Vagina (tissue), 2 donors: ENCODE data around the gene CAPN2. TPM values are rescaled to one million over a fixed set of nuclear protein-coding genes. Genes with fewer than 3 reads are reported as not detected.
"Not testable (repeated sequence)": the region's sequence is repeated elsewhere in the genome, so short reads cannot be mapped to it uniquely, and the experiment has no call there.

Source experiments
- DNase-seq, 2 donors: peaks; one replicate each; pipeline ENCODE4 v3.0.0-alpha.2; 2017; ENCODE audit errors: extremely low spot score in 2 of 2
- H3K27ac ChIP-seq: fragments of 200-600 bp; sonication (generic); one replicate; pipeline ENCODE4 v1.5.1; 2019
- H3K27me3 ChIP-seq: fragments of 200-600 bp; sonication (generic); one replicate; pipeline ENCODE4 v1.5.1; 2019
- H3K36me3 ChIP-seq, 2 donors: fragments of 200-600 bp; sonication (generic); one replicate each; pipeline ENCODE4 v1.5.1; 2017 to 2019
- H3K4me1 ChIP-seq: fragments of 200-600 bp; sonication (generic); one replicate; pipeline ENCODE4 v1.5.1; 2019
- H3K4me3 ChIP-seq, 2 donors: fragments of 200-600 bp; sonication (generic); 1 replicate in 1 of 2; 2 replicates in 1 of 2; pipeline ENCODE4 v1.5.1; 2016 to 2019
- H3K9me3 ChIP-seq: fragments of 200-600 bp; sonication (generic); one replicate; pipeline ENCODE4 v1.5.1; 2019
- POLR2A ChIP-seq, 2 donors: fragments of 450-650 bp; IDR thresholded peaks; one replicate each; pipeline ENCODE4 v1.6.1; 2017; ENCODE audit warnings: antibody characterized with exemption in 2 of 2, mild to moderate bottlenecking in 2 of 2, moderate library complexity in 2 of 2
- POLR2AphosphoS5 ChIP-seq, 2 donors: sonication (generic); formaldehyde crosslinking; IDR thresholded peaks; one replicate each; pipeline ENCODE4 v1.9.0; 2017; ENCODE audit warnings: antibody characterized with exemption in 2 of 2, mild to moderate bottlenecking in 2 of 2, low read depth in 1 of 2; ENCODE audit not compliant: insufficient read depth in 1 of 2
- intact Hi-C: fragments of 100-400 bp; cut with DNase I; formaldehyde crosslinking; loops from one replicate; pipeline ENCODE4 v1.15.1; 2023
- total RNA-seq: library from RNA; depleted of rRNA; stranded (reverse); fragments of >200 nt; gene quantifications from one replicate; pipeline ENCODE4 v1.2.3, GENCODE V29; 2016
- TF ChIP-seq, protein P1 (sequence below), 3 experiments: fragments of 450-650 bp in 2 of 3; fragments of 200-600 bp in 1 of 3; sonication (generic) in 1 of 3; IDR thresholded peaks; one replicate each; pipeline ENCODE4 v1.5.1; 2017 to 2019; ENCODE audit warnings: antibody characterized with exemption in 3 of 3, mild to moderate bottlenecking in 2 of 3, moderate library complexity in 2 of 3

CAPN2 gene
- total RNA-seq, 1 donor from 2014 or later = 208 TPM

DNA sequence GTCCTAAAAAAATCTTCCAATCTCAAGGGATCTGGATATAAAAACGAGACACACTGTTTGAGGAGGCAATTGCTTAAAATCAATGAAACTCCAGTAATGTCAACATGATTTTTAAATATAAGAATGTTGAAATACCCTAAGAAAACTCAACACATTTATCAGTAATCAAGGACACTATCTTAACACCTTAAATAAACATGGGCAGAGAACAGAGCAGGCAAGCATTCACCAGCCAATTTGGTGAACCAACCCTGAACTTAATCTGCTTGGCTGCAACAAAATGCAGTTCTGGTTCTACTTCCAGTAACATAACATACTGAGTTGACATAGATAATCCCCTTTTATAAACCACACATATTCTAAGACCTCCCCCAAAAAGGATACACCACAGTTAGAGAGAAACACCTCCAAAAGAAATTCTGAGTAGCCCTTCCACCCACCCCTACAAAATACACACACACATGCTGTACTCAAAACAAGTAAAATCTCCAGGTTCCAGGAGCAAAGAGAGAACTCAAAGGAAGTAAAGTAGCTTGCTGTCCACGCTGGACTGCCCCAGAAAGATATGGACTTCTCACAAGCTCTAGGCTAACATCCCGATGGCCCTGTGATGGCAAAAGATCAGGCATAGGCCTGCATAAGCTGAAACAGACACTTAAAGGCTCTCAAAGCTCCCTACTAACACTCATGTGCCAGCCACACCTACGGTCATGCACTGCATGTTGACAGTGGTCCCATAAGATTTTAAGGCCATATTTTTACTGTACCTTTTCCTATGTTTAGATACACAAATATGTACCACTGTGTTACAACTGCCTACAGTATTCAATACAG, 102.9 kb downstream of the CAPN2 start:
- H3K4me3 ChIP-seq = no peak overlapping the region
- H3K36me3 ChIP-seq = peaks cover 0 to 25% of the 10 kb centered on the region in 2 donors
- no peaks in the 10 kb centered on the region for H3K27me3 ChIP-seq
- H3K9me3 ChIP-seq = no peaks in the 10 kb centered on the region
- TF ChIP-seq, protein P1, sequence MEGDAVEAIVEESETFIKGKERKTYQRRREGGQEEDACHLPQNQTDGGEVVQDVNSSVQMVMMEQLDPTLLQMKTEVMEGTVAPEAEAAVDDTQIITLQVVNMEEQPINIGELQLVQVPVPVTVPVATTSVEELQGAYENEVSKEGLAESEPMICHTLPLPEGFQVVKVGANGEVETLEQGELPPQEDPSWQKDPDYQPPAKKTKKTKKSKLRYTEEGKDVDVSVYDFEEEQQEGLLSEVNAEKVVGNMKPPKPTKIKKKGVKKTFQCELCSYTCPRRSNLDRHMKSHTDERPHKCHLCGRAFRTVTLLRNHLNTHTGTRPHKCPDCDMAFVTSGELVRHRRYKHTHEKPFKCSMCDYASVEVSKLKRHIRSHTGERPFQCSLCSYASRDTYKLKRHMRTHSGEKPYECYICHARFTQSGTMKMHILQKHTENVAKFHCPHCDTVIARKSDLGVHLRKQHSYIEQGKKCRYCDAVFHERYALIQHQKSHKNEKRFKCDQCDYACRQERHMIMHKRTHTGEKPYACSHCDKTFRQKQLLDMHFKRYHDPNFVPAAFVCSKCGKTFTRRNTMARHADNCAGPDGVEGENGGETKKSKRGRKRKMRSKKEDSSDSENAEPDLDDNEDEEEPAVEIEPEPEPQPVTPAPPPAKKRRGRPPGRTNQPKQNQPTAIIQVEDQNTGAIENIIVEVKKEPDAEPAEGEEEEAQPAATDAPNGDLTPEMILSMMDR (IDR thresholded peaks at IDR 0.05) = no peak
- no peak for TF ChIP-seq POLR2AphosphoS5 (IDR thresholded peaks at IDR 0.05; ENCODE audit: insufficient read depth in 1 of 2, low read depth in 1 of 2)
- no peak for TF ChIP-seq POLR2A (IDR thresholded peaks at IDR 0.05)
- H3K27ac ChIP-seq = no peak overlapping the region
- H3K4me1 ChIP-seq = peaks cover 4% of the 10 kb centered on the region
- no peak for DNase-seq
- intact Hi-C loops = no loop called here

DNA sequence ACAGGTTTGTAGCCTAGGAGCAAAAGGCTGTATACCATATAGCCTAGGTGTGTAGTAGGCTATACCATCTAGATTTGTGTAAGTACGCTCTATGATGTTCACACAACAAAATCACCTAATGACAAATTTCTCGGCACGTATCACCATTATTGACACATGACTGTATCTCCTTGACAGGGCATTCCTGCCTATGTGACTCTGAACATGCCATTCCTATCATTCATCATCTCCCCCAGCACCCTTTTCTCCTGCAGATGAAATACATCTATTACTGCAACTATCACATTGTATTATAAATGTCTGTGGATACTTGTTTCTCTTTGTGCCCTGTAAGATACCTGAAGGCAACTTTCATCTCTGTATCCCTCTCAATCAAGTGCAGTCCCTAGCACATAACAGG, 103.5 kb downstream of the CAPN2 start:
- Histone ChIP-seq H3K27me3 (no peaks in the 10 kb centered on the region), H3K36me3 (peaks cover 0 to 25% of the 10 kb centered on the region in 2 donors), H3K4me1 (peaks cover 8% of the 10 kb centered on the region), H3K27ac (no peak overlapping the region), H3K9me3 (no peaks in the 10 kb centered on the region), H3K4me3 (no peak overlapping the region)
- no peak for DNase-seq
- intact Hi-C loops = no loop called here
- TF ChIP-seq POLR2AphosphoS5 (IDR thresholded peaks at IDR 0.05; ENCODE audit: insufficient read depth in 1 of 2, low read depth in 1 of 2) (no peak), POLR2A (IDR thresholded peaks at IDR 0.05) (no peak)
- TF ChIP-seq, protein P1 (IDR thresholded peaks at IDR 0.05) = no peak

DNA sequence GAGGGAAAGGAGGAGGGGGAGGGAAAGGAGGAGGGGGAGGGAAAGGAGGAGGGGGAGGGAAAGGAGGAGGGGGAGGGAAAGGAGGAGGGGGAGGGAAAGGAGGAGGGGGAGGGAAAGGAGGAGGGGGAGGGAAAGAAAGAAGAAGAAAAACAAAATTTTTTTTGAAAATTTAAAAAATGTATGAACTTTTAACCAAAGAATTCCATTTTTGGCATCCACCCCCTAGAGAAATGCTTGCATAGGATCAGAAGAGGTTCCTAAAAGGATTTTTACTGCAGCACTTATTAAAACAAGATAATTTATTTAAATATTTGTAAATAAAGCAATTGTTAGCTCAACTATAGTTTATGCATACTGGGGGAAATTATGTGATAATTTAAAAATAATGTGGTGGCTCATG, 104.9 kb downstream of the CAPN2 start:
- H3K27ac ChIP-seq, H3K27me3 ChIP-seq, intact Hi-C loops, H3K9me3 ChIP-seq, H3K4me3 ChIP-seq, H3K4me1 ChIP-seq, DNase-seq: not testable (repeated sequence)
- peaks cover 0 to 22% of the 10 kb centered on the region in 2 donors for H3K36me3 ChIP-seq

DNA sequence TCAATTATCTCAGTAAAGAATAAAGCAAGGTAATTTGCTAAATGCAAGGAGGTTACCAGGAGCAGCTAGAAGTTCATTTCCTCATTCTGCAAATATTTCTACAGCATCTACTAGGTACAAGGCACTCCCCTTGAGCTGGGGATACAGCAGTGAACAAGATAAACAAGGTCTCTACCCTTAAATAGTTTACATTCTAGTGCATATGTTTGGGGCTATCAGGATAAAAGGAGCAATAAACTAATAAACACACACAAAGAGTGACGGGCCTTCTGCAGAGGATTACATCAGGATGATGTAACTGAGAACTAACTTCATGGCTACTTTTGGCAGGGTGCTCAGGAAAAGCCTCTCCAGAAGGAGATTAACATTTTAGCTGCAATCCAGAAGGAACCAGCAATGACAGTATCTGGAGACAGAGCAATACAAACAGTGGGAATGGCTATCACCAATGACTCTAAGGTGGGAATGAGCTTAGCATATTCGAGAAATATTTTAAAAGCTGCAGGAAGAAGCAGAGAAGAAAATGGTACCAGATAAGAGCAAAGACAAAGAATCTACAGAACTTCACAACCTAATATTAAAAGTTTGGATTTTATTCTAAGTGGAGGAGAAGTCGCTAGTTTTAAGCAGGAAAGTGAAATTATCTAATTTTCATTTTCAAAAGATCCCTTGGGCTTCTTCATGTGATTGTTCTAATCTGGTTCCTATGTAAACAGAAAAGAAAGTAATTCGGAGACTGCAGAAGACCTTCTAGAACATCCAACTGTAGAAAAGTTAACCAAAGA, 107.6 kb downstream of the CAPN2 start:
- Histone ChIP-seq H3K4me1 (peaks cover 11% of the 10 kb centered on the region), H3K27ac (no peak overlapping the region), H3K9me3 (no peaks in the 10 kb centered on the region), H3K4me3 (no peak overlapping the region), H3K27me3 (no peaks in the 10 kb centered on the region), H3K36me3 (peaks cover 0 to 5% of the 10 kb centered on the region in 2 donors)
- TF ChIP-seq, protein P1 (IDR thresholded peaks at IDR 0.05) = no peak
- no peak for TF ChIP-seq POLR2AphosphoS5 (IDR thresholded peaks at IDR 0.05; ENCODE audit: insufficient read depth in 1 of 2, low read depth in 1 of 2)
- TF ChIP-seq POLR2A (IDR thresholded peaks at IDR 0.05) = no peak
- DNase-seq = no peak
- intact Hi-C loops = no loop called here

DNA sequence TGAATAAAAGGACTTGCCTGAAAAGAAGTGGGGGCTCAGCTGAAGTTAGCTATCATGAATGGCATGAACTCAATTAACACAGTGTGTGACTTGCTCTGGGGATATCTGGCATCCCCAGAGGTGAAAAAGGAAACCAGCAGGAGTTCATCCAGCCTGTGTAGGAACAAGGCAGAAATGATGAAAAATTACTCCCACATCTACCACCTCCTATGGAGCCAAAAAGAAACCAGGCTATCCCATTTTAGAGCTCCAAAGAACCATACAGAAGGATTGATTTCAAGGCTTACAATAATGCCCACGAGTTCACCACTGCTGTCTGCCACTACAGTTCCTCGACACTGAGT, 108.1 kb downstream of the CAPN2 start:
- no peak overlapping the region for H3K4me3 ChIP-seq
- TF ChIP-seq POLR2A (IDR thresholded peaks at IDR 0.05) = no peak
- no peak for TF ChIP-seq POLR2AphosphoS5 (IDR thresholded peaks at IDR 0.05; ENCODE audit: insufficient read depth in 1 of 2, low read depth in 1 of 2)
- TF ChIP-seq, protein P1 (IDR thresholded peaks at IDR 0.05) = no peak
- H3K27ac ChIP-seq = no peak overlapping the region
- no peak for DNase-seq
- H3K4me1 ChIP-seq = peaks cover 16% of the 10 kb centered on the region
- H3K36me3 ChIP-seq = peaks cover 0 to 5% of the 10 kb centered on the region in 2 donors
- no peaks in the 10 kb centered on the region for H3K9me3 ChIP-seq
- no peaks in the 10 kb centered on the region for H3K27me3 ChIP-seq
- intact Hi-C loops = no loop called here
